Rectal smooth muscle tissue (tissue), 1 donor: Measurements from ENCODE around the gene ATXN7L3.
"Not testable (repeated sequence)": the region's sequence is repeated elsewhere in the genome, so short reads cannot be mapped to it uniquely, and the experiment has no call there.

ENCODE experiments used
- H3K27ac ChIP-seq: one replicate; pipeline ENCODE4 v1.7.0; 2013; ENCODE audit warnings: low read depth, low read length, inconsistent platforms
- H3K27me3 ChIP-seq: one replicate; pipeline ENCODE4 v1.7.0; 2013; ENCODE audit warnings: low read length; ENCODE audit not compliant: control insufficient read depth, insufficient read depth
- H3K36me3 ChIP-seq: one replicate; pipeline ENCODE4 v1.7.0; 2013; ENCODE audit warnings: low read length; ENCODE audit not compliant: control insufficient read depth, insufficient read depth
- H3K4me1 ChIP-seq: one replicate; pipeline ENCODE4 v1.7.0; 2013; ENCODE audit warnings: low read length; ENCODE audit not compliant: control insufficient read depth, insufficient read depth
- H3K4me3 ChIP-seq: one replicate; pipeline ENCODE4 v1.7.0; 2013; ENCODE audit warnings: low read length
- H3K9ac ChIP-seq: one replicate; pipeline ENCODE4 v1.7.0; 2013; ENCODE audit warnings: low read length

Gene ATXN7L3, protein sequence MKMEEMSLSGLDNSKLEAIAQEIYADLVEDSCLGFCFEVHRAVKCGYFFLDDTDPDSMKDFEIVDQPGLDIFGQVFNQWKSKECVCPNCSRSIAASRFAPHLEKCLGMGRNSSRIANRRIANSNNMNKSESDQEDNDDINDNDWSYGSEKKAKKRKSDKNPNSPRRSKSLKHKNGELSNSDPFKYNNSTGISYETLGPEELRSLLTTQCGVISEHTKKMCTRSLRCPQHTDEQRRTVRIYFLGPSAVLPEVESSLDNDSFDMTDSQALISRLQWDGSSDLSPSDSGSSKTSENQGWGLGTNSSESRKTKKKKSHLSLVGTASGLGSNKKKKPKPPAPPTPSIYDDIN

DNA sequence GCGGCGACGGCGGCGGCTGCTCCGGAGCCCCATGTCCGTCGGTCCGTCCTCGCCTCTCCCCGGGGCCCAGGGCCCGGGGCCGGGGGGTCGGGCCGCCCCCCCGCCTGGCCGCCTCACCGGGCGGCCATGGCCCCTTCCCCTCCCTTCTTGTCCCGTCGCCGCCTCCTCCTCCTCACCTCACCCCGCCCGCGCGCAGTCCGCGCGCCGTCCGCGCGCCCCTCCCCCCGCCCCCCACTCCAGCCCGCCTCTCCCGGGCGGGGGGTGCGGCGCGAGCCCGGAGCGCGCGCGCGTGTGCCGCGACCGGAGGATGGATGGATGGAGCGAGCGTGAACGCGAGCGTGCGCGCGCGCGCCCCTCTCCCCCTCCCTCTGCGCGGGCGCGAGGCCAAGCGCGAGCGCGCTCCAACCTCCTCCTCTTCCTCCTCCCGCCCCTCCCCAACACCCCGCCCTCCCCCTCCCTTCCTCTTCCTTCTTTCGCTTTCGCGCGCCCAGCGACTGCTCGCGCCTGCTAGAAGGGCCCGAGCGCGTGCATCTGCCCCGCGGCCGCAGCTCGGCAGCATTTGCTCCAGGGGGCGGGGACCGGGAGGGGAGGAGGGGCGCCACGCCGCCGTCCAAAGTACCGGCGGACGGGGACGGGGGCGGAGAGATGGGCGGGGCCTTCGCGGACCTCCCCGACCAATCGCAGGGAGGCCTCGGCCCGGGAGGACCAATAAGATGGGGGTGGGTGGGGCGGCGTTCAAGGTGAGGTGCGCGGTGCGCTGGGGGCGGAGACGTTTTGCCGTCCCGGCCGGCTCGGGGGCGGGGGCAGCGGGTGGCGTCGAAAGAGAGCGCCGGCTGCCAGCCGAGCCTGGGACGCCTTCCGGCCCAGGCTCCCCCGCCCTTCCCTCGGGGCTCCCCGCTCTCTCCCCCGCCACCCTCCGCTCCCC lies at the start of gene ATXN7L3:
Gene ATXN7L3 (minus strand): TSS at position 332 of the 925 bp plus-strand sequence. CDS start 1,814 bp downstream, outside the sequence.
- H3K9ac ChIP-seq, result peak within 1 kb of the TSS; percentile 86
- H3K4me1 ChIP-seq, result peaks cover 5% of the 10 kb centered on the region
- H3K4me3 ChIP-seq, result peak within 1 kb of the TSS; percentile 90
- no peaks in the 10 kb centered on the region for H3K27me3 ChIP-seq
- H3K27ac ChIP-seq, result peak within 1 kb of the TSS; percentile 95
- peaks cover 4% of the 10 kb centered on the region for H3K36me3 ChIP-seq

DNA sequence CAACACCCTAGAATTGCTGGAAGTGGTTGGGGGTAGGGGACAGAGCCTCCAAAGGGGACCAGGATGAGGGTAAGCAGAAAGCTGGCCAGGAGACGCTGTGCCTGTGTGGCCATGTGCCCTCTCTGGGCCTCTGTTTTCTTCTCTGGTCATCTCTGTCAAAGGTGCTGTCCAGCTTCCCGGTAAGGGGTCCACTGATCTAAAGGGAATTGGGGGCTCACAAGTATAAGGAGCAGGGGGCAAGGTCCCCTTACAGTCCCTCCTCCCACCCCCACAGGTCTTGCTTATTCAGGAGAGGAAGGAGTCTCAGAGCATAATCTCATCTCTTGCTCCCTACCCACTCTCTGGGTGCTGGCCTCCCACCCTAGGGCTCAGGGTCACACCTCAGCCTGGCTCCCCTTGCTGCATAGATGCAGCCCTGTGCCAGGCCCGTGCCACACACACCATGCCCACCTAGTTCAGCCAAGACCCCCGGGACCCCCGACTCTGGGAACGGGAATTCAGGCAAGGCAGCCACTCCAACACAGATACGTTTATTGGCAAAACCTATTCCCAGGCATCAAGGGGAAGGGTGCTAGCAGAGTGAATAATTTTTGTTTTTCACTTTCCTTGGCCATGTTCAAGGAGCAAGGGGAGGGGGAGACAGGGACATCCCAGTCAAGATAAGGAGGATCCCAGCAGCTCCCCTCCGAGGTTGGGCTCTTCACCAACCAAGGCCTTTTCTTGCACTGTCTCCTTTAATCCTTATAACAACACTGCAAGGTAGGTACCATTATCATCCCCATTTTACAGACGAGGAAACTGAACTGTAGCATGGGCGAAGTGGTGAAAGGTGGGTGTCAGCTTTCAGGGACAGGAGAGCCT lies 48.4 kb upstream of the ATXN7L3 start:
- H3K27ac ChIP-seq, result no peak overlapping the region
- H3K9ac ChIP-seq, result no peak overlapping the region
- no peak overlapping the region for H3K4me3 ChIP-seq

DNA sequence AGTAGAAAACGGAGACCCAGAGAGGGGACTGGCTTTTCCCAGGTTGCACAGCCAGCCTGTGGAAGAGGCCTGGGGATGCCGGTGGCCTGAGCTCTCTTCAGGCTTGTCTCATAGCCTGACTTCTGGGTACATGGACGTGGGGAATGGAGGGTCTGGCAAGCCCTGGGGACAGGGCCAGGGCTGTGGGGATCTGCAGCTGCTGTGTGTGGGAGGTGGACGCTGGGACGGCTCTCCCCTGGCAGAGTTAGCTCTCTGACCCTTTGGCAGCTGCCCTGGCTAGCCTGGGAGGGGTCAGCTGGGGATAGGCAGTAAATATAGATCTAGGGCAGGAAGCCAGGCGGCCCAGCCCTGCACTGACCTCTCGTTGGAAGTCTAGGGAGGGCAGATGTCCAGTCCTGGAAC lies 47.8 kb upstream of the ATXN7L3 start:
- H3K27ac ChIP-seq, result no peak overlapping the region
- H3K9ac ChIP-seq, result no peak overlapping the region
- H3K4me1 ChIP-seq, result no peaks in the 10 kb centered on the region
- no peaks in the 10 kb centered on the region for H3K27me3 ChIP-seq
- H3K4me3 ChIP-seq, result no peak overlapping the region
- H3K36me3 ChIP-seq, result no peaks in the 10 kb centered on the region

More for the DNA sequence above, 48.4 kb upstream of the ATXN7L3 start:
- H3K27me3 ChIP-seq, result no peaks in the 10 kb centered on the region
- H3K36me3 ChIP-seq, result no peaks in the 10 kb centered on the region
- no peaks in the 10 kb centered on the region for H3K4me1 ChIP-seq

DNA sequence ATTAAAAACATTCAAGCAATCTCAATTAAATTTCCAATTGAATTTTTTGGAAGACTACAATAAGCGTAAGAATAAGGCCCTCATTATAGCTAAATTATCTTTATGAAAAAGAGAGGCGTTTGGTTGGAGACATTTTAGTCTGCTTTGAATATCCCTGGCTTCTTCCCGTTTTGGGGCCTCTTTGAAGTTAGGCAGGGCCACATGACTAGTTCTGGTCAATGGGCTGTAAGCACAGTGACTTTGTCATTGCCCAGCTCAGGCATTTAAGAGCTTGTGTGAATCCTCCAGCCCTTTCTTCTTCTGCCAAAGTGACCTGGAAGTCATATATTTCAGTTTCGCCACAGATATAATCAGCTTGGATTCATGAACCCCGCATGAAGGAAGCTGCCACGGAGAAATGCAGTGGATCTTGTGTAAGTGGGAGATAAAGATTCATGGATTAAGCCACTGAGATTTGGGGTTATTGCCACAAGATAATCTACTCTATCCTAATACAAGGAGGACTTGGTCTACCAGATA lies 41.5 kb upstream of the ATXN7L3 start:
- no peak overlapping the region for H3K4me3 ChIP-seq
- H3K4me1 ChIP-seq, result no peaks in the 10 kb centered on the region
- no peaks in the 10 kb centered on the region for H3K27me3 ChIP-seq
- no peak overlapping the region for H3K27ac ChIP-seq
- no peaks in the 10 kb centered on the region for H3K36me3 ChIP-seq
- H3K9ac ChIP-seq, result no peak overlapping the region

DNA sequence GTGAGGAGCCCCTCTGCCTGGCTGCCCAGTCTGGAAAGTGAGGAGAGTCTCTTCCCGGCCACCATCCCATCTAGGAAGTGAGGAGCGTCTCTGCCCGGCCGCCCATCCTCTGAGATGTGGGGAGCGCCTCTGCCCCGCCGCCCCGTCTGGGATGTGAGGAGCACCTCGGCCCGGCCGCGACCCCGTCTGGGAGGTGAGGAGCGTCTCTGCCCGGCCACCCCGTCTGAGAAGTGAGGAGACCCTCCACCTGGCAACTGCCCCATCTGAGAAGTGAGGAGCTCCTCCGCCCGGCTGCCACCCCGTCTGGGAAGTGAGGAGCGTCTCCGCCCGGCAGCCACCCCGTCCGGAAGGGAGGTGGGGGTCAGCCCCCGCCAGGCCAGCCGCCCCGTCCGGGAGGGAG lies 38.2 kb upstream of the ATXN7L3 start:
- H3K4me1 ChIP-seq, H3K4me3 ChIP-seq, H3K27ac ChIP-seq, H3K27me3 ChIP-seq, H3K9ac ChIP-seq, H3K36me3 ChIP-seq: not testable (repeated sequence)

DNA sequence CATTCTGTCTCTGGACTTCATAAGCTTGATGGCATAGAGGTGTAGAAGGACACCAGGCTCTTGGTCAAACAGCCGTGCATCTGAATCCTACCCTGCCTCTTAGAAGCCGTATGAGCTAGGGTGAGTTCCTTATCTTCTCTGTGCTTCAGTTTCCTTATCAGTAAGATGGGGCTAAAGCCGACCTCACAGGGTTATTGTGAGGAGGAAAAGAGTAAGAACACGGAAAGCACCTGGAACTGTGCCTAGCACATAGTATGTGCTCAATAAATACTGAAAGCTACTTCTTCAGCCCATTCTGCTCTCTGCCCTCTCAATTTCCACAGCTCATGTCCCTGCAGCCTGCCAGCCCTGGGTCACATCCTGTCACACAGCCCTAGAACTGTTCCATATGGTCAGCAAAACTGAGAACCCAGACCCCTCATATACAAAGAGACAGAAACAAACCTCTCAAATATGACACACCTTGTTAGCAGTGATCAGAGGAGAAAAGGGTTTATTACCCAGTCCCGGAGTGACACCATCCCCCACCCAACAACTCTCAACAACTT lies 36.8 kb upstream of the ATXN7L3 start:
- Histone ChIP-seq H3K27me3 (no peaks in the 10 kb centered on the region), H3K4me1 (no peaks in the 10 kb centered on the region), H3K4me3 (no peak overlapping the region), H3K36me3 (no peaks in the 10 kb centered on the region), H3K9ac (no peak overlapping the region), H3K27ac (no peak overlapping the region)

DNA sequence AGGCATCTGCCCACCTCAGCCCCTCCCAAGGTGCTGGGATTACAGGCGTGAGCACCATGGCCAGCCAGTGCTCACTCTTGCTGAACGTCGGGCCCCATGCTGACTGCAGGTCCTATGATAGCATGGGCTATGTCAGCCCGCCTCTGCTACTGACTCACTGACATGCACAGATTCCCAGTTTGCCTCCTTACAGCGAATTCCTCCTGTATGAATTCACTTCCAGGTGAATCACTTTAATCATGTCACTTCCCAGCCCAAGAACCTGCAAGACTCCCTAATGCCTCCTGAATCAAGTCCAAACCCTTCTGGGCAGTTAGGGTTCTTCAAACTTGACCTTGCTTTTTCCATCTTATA lies 35.9 kb upstream of the ATXN7L3 start:
- Histone ChIP-seq H3K4me1 (no peaks in the 10 kb centered on the region), H3K27ac (no peak overlapping the region), H3K9ac (no peak overlapping the region), H3K4me3 (no peak overlapping the region), H3K27me3 (no peaks in the 10 kb centered on the region), H3K36me3 (no peaks in the 10 kb centered on the region)

DNA sequence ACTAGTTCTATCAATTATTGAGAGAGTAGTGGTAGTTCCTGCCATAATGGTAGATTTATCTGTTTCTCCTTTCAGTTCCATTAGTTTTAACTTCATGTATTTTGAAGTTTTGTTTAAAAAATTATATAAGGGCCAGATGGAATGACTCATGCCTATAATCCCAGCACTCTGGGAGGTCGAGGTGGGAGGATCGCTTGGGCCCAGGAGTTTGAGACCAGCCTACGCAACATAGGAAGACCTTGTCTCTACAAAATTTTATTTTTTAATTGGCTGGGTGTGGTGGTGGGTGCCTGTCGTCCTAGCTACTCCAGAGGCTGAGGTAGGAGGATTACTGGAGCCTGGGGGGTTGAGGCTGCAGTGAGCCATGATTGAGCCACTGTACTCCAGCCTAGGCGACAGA lies 33.9 kb upstream of the ATXN7L3 start:
- no peak overlapping the region for H3K27ac ChIP-seq
- H3K9ac ChIP-seq, result no peak overlapping the region
- H3K36me3 ChIP-seq, result no peaks in the 10 kb centered on the region
- no peak overlapping the region for H3K4me3 ChIP-seq
- H3K27me3 ChIP-seq, result no peaks in the 10 kb centered on the region
- H3K4me1 ChIP-seq, result no peaks in the 10 kb centered on the region

DNA sequence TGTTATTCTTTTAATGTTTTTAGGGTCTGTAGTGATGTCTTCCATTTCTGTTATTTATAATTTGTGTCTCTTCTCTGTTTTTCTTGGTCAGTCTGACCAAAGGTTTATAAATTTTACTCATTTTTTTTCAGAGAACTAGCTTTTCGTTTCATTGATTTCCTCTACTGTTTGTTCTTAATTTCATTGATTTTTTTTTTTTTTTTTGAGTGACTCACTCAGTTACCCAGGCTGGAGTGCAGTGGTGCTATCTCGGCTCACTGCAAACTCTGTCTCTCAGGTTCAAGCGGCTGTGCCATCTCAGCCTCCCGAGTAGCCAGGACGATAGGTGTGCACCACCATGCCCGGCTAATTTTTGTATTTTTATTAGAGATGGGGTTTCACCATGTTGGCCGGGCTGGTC lies 32.4 kb upstream of the ATXN7L3 start:
- Histone ChIP-seq H3K27me3 (no peaks in the 10 kb centered on the region), H3K4me1 (no peaks in the 10 kb centered on the region), H3K4me3 (no peak overlapping the region), H3K9ac (no peak overlapping the region), H3K27ac (no peak overlapping the region), H3K36me3 (no peaks in the 10 kb centered on the region)

DNA sequence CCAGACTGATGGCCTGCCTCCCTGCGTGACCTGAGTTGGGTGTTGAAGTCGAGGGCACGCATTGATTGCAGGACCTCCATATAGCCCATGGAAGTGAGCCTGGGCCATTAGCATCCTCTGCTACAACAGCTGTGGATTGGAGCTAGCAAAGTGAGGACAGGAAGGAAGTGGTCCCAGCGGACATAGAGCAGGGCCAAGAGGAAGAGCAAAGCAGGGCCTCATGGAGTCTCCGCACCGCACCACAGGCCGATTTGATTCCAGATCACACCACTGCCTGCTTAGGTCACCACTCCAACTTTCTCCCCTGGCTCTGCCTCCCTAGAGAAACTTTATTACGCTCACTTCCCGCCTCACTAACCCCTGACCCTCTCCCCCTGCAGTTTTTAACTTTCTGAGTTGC lies 30.5 kb upstream of the ATXN7L3 start:
- Histone ChIP-seq H3K4me3 (no peak overlapping the region), H3K36me3 (no peaks in the 10 kb centered on the region), H3K4me1 (no peaks in the 10 kb centered on the region), H3K27me3 (no peaks in the 10 kb centered on the region), H3K27ac (no peak overlapping the region), H3K9ac (no peak overlapping the region)

DNA sequence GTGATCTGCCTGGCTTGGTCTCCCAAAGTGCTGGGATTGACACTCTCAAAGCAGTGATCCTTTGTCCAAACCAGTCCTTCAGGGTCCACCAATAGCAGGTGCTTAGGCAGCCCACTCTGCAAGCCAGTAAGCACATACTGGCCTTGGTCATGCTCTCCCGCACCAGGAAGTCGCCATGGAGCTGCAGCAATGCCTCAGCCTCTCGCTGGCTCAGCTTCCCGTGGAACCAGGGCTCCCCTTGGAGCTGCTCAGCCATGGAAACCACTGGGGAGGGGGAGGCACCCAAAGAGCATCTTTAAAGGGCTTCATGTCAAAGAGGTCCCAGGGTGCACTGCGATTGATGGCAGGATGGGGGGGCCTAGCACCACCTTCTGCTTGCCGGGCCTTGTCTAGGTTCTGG lies 29.4 kb upstream of the ATXN7L3 start:
- H3K4me3 ChIP-seq, result no peak overlapping the region
- H3K36me3 ChIP-seq, result no peaks in the 10 kb centered on the region
- H3K27ac ChIP-seq, result no peak overlapping the region
- H3K27me3 ChIP-seq, result no peaks in the 10 kb centered on the region
- no peak overlapping the region for H3K9ac ChIP-seq
- no peaks in the 10 kb centered on the region for H3K4me1 ChIP-seq
